Calu3 (cell line): ENCODE results near the gene MRPS35. TPM values are rescaled to one million over a fixed set of nuclear protein-coding genes. Genes with fewer than 3 reads are reported as not detected.

Experiments used
- BruUV-seq: library from RNA; stranded (reverse); fragments of 400-500 nt; replicated peaks from 2 replicates; lab custom pipeline; 2021; lab: Mats Ljungman, UMichigan
- CTCF ChIA-PET: fragments of 300-600 bp; sonication (Branson Sonifier 250); formaldehyde crosslinking; loops from one replicate; lab custom pipeline; 2022; ENCODE audit warnings: antibody characterized with exemption; lab: Charles Lee
- DNase-seq: peaks from one replicate; pipeline ENCODE4 v3.0.0; 2022
- H3K27ac Mint-ChIP-seq: one replicate; pipeline ENCODE4 v1.8.0; 2022; ENCODE audit warnings: mixed read lengths; ENCODE audit not compliant: unreplicated experiment
- H3K27me3 Mint-ChIP-seq: one replicate; pipeline ENCODE4 v1.8.0; 2022; ENCODE audit warnings: mixed read lengths; ENCODE audit not compliant: unreplicated experiment
- H3K36me3 Mint-ChIP-seq: one replicate; pipeline ENCODE4 v1.8.0; 2022; ENCODE audit warnings: mild to moderate bottlenecking, moderate library complexity, mixed read lengths; ENCODE audit not compliant: insufficient read depth, unreplicated experiment
- H3K4me1 Mint-ChIP-seq: one replicate; pipeline ENCODE4 v1.8.0; 2022; ENCODE audit warnings: mild to moderate bottlenecking, low read depth, mixed read lengths; ENCODE audit not compliant: unreplicated experiment
- H3K4me3 Mint-ChIP-seq: one replicate; pipeline ENCODE4 v1.8.0; 2022; ENCODE audit warnings: mild to moderate bottlenecking, low read depth, moderate library complexity, mixed read lengths; ENCODE audit not compliant: unreplicated experiment
- H3K9me3 Mint-ChIP-seq: one replicate; pipeline ENCODE4 v1.8.0; 2022; ENCODE audit warnings: low read depth, mixed read lengths; ENCODE audit not compliant: unreplicated experiment
- CTCF ChIP-seq: fragments of 200-600 bp; IDR thresholded peaks from one replicate; pipeline ENCODE4 v1.8.0; 2022; ENCODE audit warnings: antibody characterized with exemption; ENCODE audit not compliant: unreplicated experiment
- intact Hi-C: fragments of 100-400 bp; cut with micrococcal nuclease; formaldehyde crosslinking; loops from one replicate; pipeline ENCODE4 v1.10.0; 2022; ENCODE audit not compliant: unreplicated experiment
- total RNA-seq: library from RNA; stranded (reverse); gene quantifications from 2 replicates; pipeline ENCODE4 v1.2.3, GENCODE V29; 2022

MRPS35 gene
- total RNA-seq, 1 experiment from 2014 or later: 70.5 TPM

GRCh38 chr12:27779920-27780611 is 69.4 kb downstream of the MRPS35 start, which contains the start of the genes KLHL42 and MANSC4:
Gene KLHL42 (plus strand): TSS chr12:27780233. CDS start chr12:27780331, 98 bp downstream.
Gene MANSC4 (minus strand): TSS chr12:27780236. CDS start chr12:27771276, 8,960 bp downstream.
- Mint-ChIP-seq H3K27ac (no peak within 1 kb of the TSS), H3K9me3 (no peaks in the 10 kb centered on the region), H3K4me1 (peaks cover 13% of the 10 kb centered on the region), H3K36me3 (peaks cover 17% of the 10 kb centered on the region), H3K4me3 (peak within 1 kb of the TSS; percentile 73), H3K27me3 (no peaks in the 10 kb centered on the region)
- CTCF ChIA-PET: interaction anchor here (0.6 to 1.3 kb wide), 2 partner anchors 26 to 48 kb away, joined by 3 read pairs; no protein-coding TSS in a partner anchor
- BruUV-seq: no TSS peak
- DNase-seq: peak; percentile 67
- intact Hi-C loops: no loop called here
- TF ChIP-seq CTCF: no peak

- Mint-ChIP-seq H3K4me3 (peak overlapping the region; percentile 73), H3K27ac (no peak overlapping the region), H3K36me3 (peaks cover 17% of the 10 kb centered on the region), H3K4me1 (peaks cover 13% of the 10 kb centered on the region), H3K9me3 (no peaks in the 10 kb centered on the region), H3K27me3 (no peaks in the 10 kb centered on the region)
- CTCF ChIA-PET: no interaction called here
- intact Hi-C loops: no loop called here
- no peak for TF ChIP-seq CTCF
- DNase-seq: peak; percentile 24
- BruUV-seq: no TSS peak
Observed at GRCh38 chr12:27780612-27781408, 70.2 kb downstream of the MRPS35 start.

GRCh38 chr12:27781680-27782079 is 71.0 kb downstream of the MRPS35 start:
- Mint-ChIP-seq H3K4me3 (peak overlapping the region; percentile 73), H3K36me3 (peaks cover 17% of the 10 kb centered on the region), H3K4me1 (peaks cover 13% of the 10 kb centered on the region), H3K9me3 (no peaks in the 10 kb centered on the region), H3K27me3 (no peaks in the 10 kb centered on the region), H3K27ac (no peak overlapping the region)
- TF ChIP-seq CTCF: no peak
- intact Hi-C loops: no loop called here
- CTCF ChIA-PET: no interaction called here
- BruUV-seq: no TSS peak
- DNase-seq: no peak

- CTCF ChIA-PET: no interaction called here
- Mint-ChIP-seq H3K36me3 (peaks cover 17% of the 10 kb centered on the region), H3K4me3 (no peak overlapping the region), H3K27me3 (no peaks in the 10 kb centered on the region), H3K4me1 (peaks cover 13% of the 10 kb centered on the region), H3K9me3 (no peaks in the 10 kb centered on the region), H3K27ac (no peak overlapping the region)
- no peak for DNase-seq
- no TSS peak for BruUV-seq
- TF ChIP-seq CTCF: no peak
- intact Hi-C loops: no loop called here
Observed at GRCh38 chr12:27782481-27782880, 71.8 kb downstream of the MRPS35 start.
